Colonic mucosa (tissue), 4 donors: ENCODE data around the gene BMP7. TPM values are rescaled to one million over a fixed set of nuclear protein-coding genes. Genes with fewer than 3 reads are reported as not detected.

Experiments
- DNase-seq: peaks from one replicate; pipeline ENCODE4 v3.0.0-alpha.2; 2020
- H3K27ac ChIP-seq: fragments of 200-600 bp; one replicate; pipeline ENCODE4 v1.8.0; 2021
- H3K27me3 ChIP-seq: fragments of 200-600 bp; one replicate; pipeline ENCODE4 v1.8.0; 2021
- H3K36me3 ChIP-seq: fragments of 200-600 bp; one replicate; pipeline ENCODE4 v1.8.0; 2021
- H3K4me1 ChIP-seq: fragments of 200-600 bp; one replicate; pipeline ENCODE4 v1.8.0; 2021; ENCODE audit warnings: mild to moderate bottlenecking
- H3K4me3 ChIP-seq: fragments of 200-600 bp; one replicate; pipeline ENCODE4 v1.8.0; 2021
- H3K9ac ChIP-seq, 2 donors: one replicate each; pipeline ENCODE4 v1.7.0; 2013; ENCODE audit warnings: control low read depth in 2 of 2, low read depth in 2 of 2, low read length in 2 of 2
- H3K9me3 ChIP-seq: fragments of 200-600 bp; one replicate; pipeline ENCODE4 v1.8.0; 2021
- CTCF ChIP-seq: fragments of 200-600 bp; IDR thresholded peaks from one replicate; pipeline ENCODE4 v1.8.0; 2022; ENCODE audit warnings: antibody characterized with exemption, mild to moderate bottlenecking
- intact Hi-C: fragments of 100-400 bp; cut with DNase I; formaldehyde crosslinking; loops from one replicate; pipeline ENCODE4 v1.14.1; 2022
- total RNA-seq, 2 donors: library from RNA; stranded (reverse); fragmentation: NEBNext Ultra II Directional in 1 of 2; extraction: Animal tissue kit (Norgen Biotek cat#: 25700) in 1 of 2; gene quantifications; one replicate each; pipeline ENCODE4 v1.2.1, GENCODE V29; 2021
- donor health status: healthy.
- donor health status: DM: no; HTN: no; CAD: no.
- donor health status: DM: no; HTN: no; CAD: no.

The BMP7 gene
- total RNA-seq, 2 donors from 2014 or later: 1.3 to 3.2 TPM

- no peak for DNase-seq
- Histone ChIP-seq H3K27me3 (no peaks in the 10 kb centered on the region), H3K9ac (no peak overlapping the region), H3K27ac (no peak overlapping the region), H3K9me3 (no peaks in the 10 kb centered on the region), H3K36me3 (no peaks in the 10 kb centered on the region), H3K4me1 (no peaks in the 10 kb centered on the region), H3K4me3 (no peak overlapping the region)
- intact Hi-C loops: no loop called here
- TF ChIP-seq CTCF: no peak
These were observed 138.2 kb downstream of the BMP7 start for GRCh38 chr20:57128044-57128757.

- H3K36me3 ChIP-seq: no peaks in the 10 kb centered on the region
- no peak for DNase-seq
- TF ChIP-seq CTCF: no peak
- no peak overlapping the region for H3K27ac ChIP-seq
- no peaks in the 10 kb centered on the region for H3K9me3 ChIP-seq
- no peak overlapping the region for H3K4me3 ChIP-seq
- no peaks in the 10 kb centered on the region for H3K4me1 ChIP-seq
- H3K27me3 ChIP-seq: no peaks in the 10 kb centered on the region
- no peak overlapping the region for H3K9ac ChIP-seq
- intact Hi-C loops: no loop called here
These were observed 139.9 kb downstream of the BMP7 start for GRCh38 chr20:57126481-57127092.

- Histone ChIP-seq H3K36me3 (no peaks in the 10 kb centered on the region), H3K27me3 (no peaks in the 10 kb centered on the region), H3K4me3 (no peak overlapping the region), H3K9me3 (no peaks in the 10 kb centered on the region), H3K9ac (no peak overlapping the region), H3K4me1 (no peaks in the 10 kb centered on the region), H3K27ac (no peak overlapping the region)
- no peak for DNase-seq
- no peak for TF ChIP-seq CTCF
- intact Hi-C loops: no loop called here
These were observed 141.5 kb downstream of the BMP7 start for GRCh38 chr20:57124800-57125517.

GRCh38 chr20:57124366-57124765 lies 142.1 kb downstream of the BMP7 start:
- TF ChIP-seq CTCF: no peak
- Histone ChIP-seq H3K36me3 (no peaks in the 10 kb centered on the region), H3K4me3 (no peak overlapping the region), H3K4me1 (no peaks in the 10 kb centered on the region), H3K27ac (no peak overlapping the region), H3K9me3 (no peaks in the 10 kb centered on the region), H3K27me3 (no peaks in the 10 kb centered on the region), H3K9ac (no peak overlapping the region)
- intact Hi-C loops: no loop called here
- DNase-seq: no peak

- intact Hi-C loops: no loop called here
- Histone ChIP-seq H3K27ac (no peak overlapping the region), H3K27me3 (no peaks in the 10 kb centered on the region), H3K9me3 (no peaks in the 10 kb centered on the region), H3K4me3 (no peak overlapping the region), H3K36me3 (no peaks in the 10 kb centered on the region), H3K4me1 (no peaks in the 10 kb centered on the region), H3K9ac (no peak overlapping the region)
- DNase-seq: no peak
- TF ChIP-seq CTCF: no peak
These were observed 142.9 kb downstream of the BMP7 start for GRCh38 chr20:57123504-57123903.
